Rectal smooth muscle tissue (tissue), 1 donor: Measurements from ENCODE around the gene UCK2.

Experiments used
- H3K27ac ChIP-seq: one replicate; pipeline ENCODE4 v1.7.0; 2013; ENCODE audit warnings: low read depth, low read length, inconsistent platforms
- H3K27me3 ChIP-seq: one replicate; pipeline ENCODE4 v1.7.0; 2013; ENCODE audit warnings: low read length; ENCODE audit not compliant: control insufficient read depth, insufficient read depth
- H3K36me3 ChIP-seq: one replicate; pipeline ENCODE4 v1.7.0; 2013; ENCODE audit warnings: low read length; ENCODE audit not compliant: control insufficient read depth, insufficient read depth
- H3K4me1 ChIP-seq: one replicate; pipeline ENCODE4 v1.7.0; 2013; ENCODE audit warnings: low read length; ENCODE audit not compliant: control insufficient read depth, insufficient read depth
- H3K4me3 ChIP-seq: one replicate; pipeline ENCODE4 v1.7.0; 2013; ENCODE audit warnings: low read length
- H3K9ac ChIP-seq: one replicate; pipeline ENCODE4 v1.7.0; 2013; ENCODE audit warnings: low read length

The UCK2 gene

GRCh38 chr1:165823552-165824268 is 3.7 kb upstream of the UCK2 start:
- Histone ChIP-seq H3K27ac (no peak overlapping the region), H3K4me3 (no peak overlapping the region), H3K9ac (no peak overlapping the region), H3K27me3 (no peaks in the 10 kb centered on the region), H3K36me3 (no peaks in the 10 kb centered on the region), H3K4me1 (no peaks in the 10 kb centered on the region)

GRCh38 chr1:165824269-165824643 is 3.2 kb upstream of the UCK2 start:
- no peaks in the 10 kb centered on the region for H3K36me3 ChIP-seq
- no peak overlapping the region for H3K4me3 ChIP-seq
- H3K27me3 ChIP-seq, result no peaks in the 10 kb centered on the region
- H3K4me1 ChIP-seq, result no peaks in the 10 kb centered on the region
- no peak overlapping the region for H3K27ac ChIP-seq
- no peak overlapping the region for H3K9ac ChIP-seq

DNA sequence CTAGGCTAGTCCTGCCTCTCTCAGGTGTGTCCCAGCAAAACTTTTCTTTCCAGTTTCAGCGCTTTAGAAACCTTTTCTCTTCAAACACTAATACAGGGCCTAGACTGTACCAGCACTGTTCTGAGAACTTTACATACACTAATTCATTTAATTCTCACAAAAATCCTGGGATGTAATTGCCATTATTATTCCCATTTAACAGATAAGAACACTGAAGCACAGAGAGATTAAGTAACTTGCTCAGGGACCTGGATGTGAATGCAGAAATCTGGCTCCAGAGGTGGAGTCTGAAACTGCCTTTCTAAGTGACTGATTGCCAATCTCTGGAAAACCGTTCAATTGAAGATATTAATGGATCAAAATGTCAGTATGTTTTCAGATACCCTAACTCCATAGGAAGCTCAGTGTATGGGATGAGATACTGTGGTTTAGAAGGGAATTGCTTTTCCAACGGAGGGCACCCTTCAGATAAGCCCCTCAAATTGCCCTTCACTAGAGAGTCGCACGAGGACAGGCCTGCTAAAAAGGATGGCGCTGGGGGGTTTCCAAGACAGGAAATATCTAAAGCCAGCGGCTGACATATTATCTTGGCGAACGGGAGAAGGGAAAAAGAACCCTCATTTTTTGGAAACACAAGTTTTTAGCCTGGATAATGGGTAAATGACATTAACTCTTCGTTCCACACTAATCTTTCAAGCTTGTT is 698 bp upstream of the UCK2 start:
- peak overlapping the region; percentile 49 for H3K27ac ChIP-seq
- H3K27me3 ChIP-seq, result no peaks in the 10 kb centered on the region
- no peak overlapping the region for H3K9ac ChIP-seq
- H3K4me1 ChIP-seq, result no peaks in the 10 kb centered on the region
- H3K36me3 ChIP-seq, result no peaks in the 10 kb centered on the region
- peak overlapping the region; percentile 45 for H3K4me3 ChIP-seq

- no peaks in the 10 kb centered on the region for H3K4me1 ChIP-seq
- peak overlapping the region; percentile 43 for H3K9ac ChIP-seq
- H3K4me3 ChIP-seq, result peak overlapping the region; percentile 79
Measured at GRCh38 chr1:165828103-165828668, 772 bp downstream of the UCK2 start.

GRCh38 chr1:165828669-165829329 is 1.4 kb downstream of the UCK2 start:
- Histone ChIP-seq H3K9ac (peak overlapping the region; percentile 43), H3K27ac (peak overlapping the region; percentile 59), H3K27me3 (no peaks in the 10 kb centered on the region), H3K4me1 (no peaks in the 10 kb centered on the region), H3K4me3 (peak overlapping the region; percentile 79), H3K36me3 (no peaks in the 10 kb centered on the region)

More at GRCh38 chr1:165828103-165828668, 772 bp downstream of the UCK2 start:
- Histone ChIP-seq H3K27me3 (no peaks in the 10 kb centered on the region), H3K27ac (peak overlapping the region; percentile 59), H3K36me3 (no peaks in the 10 kb centered on the region)

DNA sequence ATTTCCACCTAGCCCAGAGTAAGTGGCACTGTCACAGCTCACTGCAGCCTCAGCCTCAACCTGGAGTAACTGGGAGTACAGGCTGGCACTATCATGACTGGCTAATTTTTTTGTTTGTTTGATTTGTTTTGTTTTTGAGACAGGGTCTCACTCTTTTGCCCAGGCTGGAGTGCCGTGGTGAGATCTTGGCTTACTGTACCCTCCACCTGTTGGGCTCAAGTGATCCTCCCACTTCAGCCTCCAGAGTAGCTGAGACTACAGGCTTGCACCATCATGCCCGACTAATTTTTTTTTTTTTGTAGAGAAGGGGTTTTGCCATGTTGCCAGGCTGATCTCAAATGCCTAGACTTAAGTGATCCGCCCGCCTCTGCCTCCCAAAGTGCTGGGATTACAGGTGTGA is 2.5 kb downstream of the UCK2 start:
- H3K36me3 ChIP-seq, result no peaks in the 10 kb centered on the region
- H3K4me3 ChIP-seq, result no peak overlapping the region
- H3K9ac ChIP-seq, result no peak overlapping the region
- H3K27ac ChIP-seq, result no peak overlapping the region
- H3K4me1 ChIP-seq, result no peaks in the 10 kb centered on the region
- H3K27me3 ChIP-seq, result no peaks in the 10 kb centered on the region

DNA sequence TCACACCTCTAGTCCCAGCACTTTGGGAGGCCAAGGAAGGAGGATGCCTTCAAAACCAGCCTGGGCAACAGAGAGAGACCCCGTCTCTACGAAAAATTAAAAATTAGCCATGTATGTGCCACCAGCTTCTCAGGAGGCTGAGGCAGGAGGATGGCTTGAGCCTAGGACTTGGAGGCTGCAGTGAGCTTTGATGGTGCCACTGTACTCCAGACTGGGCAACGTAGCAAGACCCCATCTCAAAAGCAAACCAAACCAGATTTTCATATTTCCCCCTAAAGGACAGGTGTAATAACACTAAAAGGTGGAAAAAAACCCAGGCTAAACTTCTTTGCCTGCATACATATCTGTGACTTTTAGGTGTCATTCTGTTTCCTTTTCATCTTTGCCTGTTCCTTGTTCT is 3.7 kb downstream of the UCK2 start:
- Histone ChIP-seq H3K27ac (no peak overlapping the region), H3K4me1 (no peaks in the 10 kb centered on the region), H3K36me3 (no peaks in the 10 kb centered on the region), H3K4me3 (no peak overlapping the region), H3K27me3 (no peaks in the 10 kb centered on the region), H3K9ac (no peak overlapping the region)

GRCh38 chr1:165832902-165833301 is 5.5 kb downstream of the UCK2 start:
- Histone ChIP-seq H3K9ac (no peak overlapping the region), H3K27me3 (no peaks in the 10 kb centered on the region), H3K4me3 (no peak overlapping the region), H3K4me1 (no peaks in the 10 kb centered on the region), H3K27ac (no peak overlapping the region), H3K36me3 (no peaks in the 10 kb centered on the region)

GRCh38 chr1:165833358-165833757 is 5.9 kb downstream of the UCK2 start:
- no peak overlapping the region for H3K9ac ChIP-seq
- no peaks in the 10 kb centered on the region for H3K4me1 ChIP-seq
- H3K27me3 ChIP-seq, result no peaks in the 10 kb centered on the region
- no peaks in the 10 kb centered on the region for H3K36me3 ChIP-seq
- H3K4me3 ChIP-seq, result no peak overlapping the region
- no peak overlapping the region for H3K27ac ChIP-seq

DNA sequence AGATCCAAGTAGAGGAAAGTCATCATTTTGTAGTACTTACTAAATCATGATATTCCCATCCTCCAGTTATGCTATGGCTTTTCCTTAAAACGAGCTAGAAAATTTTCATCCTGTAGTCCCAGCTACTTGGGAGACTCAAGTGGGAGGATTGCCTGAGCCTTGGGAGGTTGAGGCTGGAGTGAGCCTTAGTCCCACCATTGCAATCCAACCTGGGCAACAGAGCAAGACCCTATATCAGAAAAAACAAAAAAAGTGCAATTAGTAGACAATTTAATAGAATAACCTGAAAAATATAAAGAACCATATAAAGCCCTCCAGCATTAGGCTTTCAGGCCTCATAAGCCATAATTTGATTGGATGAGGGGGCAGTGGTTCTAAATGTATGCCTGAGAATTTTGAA is 6.8 kb downstream of the UCK2 start:
- H3K9ac ChIP-seq, result no peak overlapping the region
- no peak overlapping the region for H3K4me3 ChIP-seq
- H3K4me1 ChIP-seq, result no peaks in the 10 kb centered on the region
- no peak overlapping the region for H3K27ac ChIP-seq
- no peaks in the 10 kb centered on the region for H3K36me3 ChIP-seq
- H3K27me3 ChIP-seq, result no peaks in the 10 kb centered on the region

DNA sequence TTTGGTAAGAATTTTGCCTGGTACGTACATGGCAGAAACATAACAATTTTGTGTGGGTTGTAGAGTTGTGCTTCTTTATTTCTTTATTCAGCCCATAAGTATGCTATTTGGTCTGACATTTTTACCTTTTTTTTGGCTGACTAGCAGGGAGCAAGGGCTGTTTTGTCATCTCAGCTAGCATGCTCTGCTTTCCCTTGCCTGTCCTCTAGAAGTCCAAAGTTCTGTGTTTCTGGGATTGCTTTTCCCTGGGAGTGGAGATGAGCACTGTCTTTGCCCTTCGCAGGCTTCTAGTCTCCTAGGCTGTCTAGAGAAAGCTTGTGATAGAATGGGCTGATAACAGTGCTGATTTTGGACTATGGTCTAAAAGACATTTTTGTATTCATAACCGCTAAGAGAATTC is 7.5 kb downstream of the UCK2 start:
- Histone ChIP-seq H3K4me3 (no peak overlapping the region), H3K36me3 (no peaks in the 10 kb centered on the region), H3K27ac (no peak overlapping the region), H3K27me3 (no peaks in the 10 kb centered on the region), H3K4me1 (no peaks in the 10 kb centered on the region), H3K9ac (no peak overlapping the region)

GRCh38 chr1:165836664-165837482 is 9.5 kb downstream of the UCK2 start:
- Histone ChIP-seq H3K4me1 (no peaks in the 10 kb centered on the region), H3K9ac (no peak overlapping the region), H3K27me3 (no peaks in the 10 kb centered on the region), H3K27ac (no peak overlapping the region), H3K36me3 (no peaks in the 10 kb centered on the region), H3K4me3 (no peak overlapping the region)
